Activated CD4-positive, alpha-beta T cell treated with anti-CD3 and anti-CD28 coated beads, Interleukin-2, amount 10 ng/mL, durations not matched to agents 7 days and 5 days (primary cell): ENCODE measurements around the gene FHOD1. TPM values are rescaled to one million over a fixed set of nuclear protein-coding genes. Genes with fewer than 3 reads are reported as not detected.

ENCODE experiments used
- CTCF ChIA-PET: fragments of 350-600 bp; sonication (Branson Sonifier 250); formaldehyde crosslinking; loops from one replicate; lab custom pipeline; 2021; ENCODE audit warnings: antibody characterized with exemption; lab: Charles Lee
- POLR2A ChIA-PET: fragments of 350-600 bp; sonication (Branson Sonifier 250); formaldehyde crosslinking; loops from one replicate; lab custom pipeline; 2021; ENCODE audit warnings: antibody characterized with exemption; lab: Charles Lee
- DNase-seq: peaks from one replicate; pipeline ENCODE4 v3.0.0-alpha.2; 2020
- H3K27ac Mint-ChIP-seq: one replicate; pipeline ENCODE4 v1.8.0; 2021; ENCODE audit warnings: mild to moderate bottlenecking, moderate library complexity, mixed read lengths
- H3K27me3 Mint-ChIP-seq: one replicate; pipeline ENCODE4 v1.8.0; 2021; ENCODE audit warnings: mixed read lengths
- H3K36me3 Mint-ChIP-seq: one replicate; pipeline ENCODE4 v1.8.0; 2021; ENCODE audit warnings: low read depth, mixed read lengths
- H3K4me1 Mint-ChIP-seq: one replicate; pipeline ENCODE4 v1.8.0; 2021; ENCODE audit warnings: mixed read lengths
- H3K4me3 Mint-ChIP-seq: one replicate; pipeline ENCODE4 v1.8.0; 2021; ENCODE audit warnings: mild to moderate bottlenecking, moderate library complexity, mixed read lengths
- H3K9me3 Mint-ChIP-seq: one replicate; pipeline ENCODE4 v1.8.0; 2021; ENCODE audit warnings: mixed read lengths
- total RNA-seq, 2 experiments: library from RNA; stranded (reverse); gene quantifications; one replicate each; pipeline ENCODE4 v1.2.3, GENCODE V29; 2021

Gene FHOD1
- total RNA-seq, 2 experiments from 2014 or later, result 59.2 to 62.0 TPM

- Mint-ChIP-seq H3K27ac (no peak overlapping the region), H3K27me3 (no peaks in the 10 kb centered on the region), H3K4me1 (peaks cover 11% of the 10 kb centered on the region), H3K36me3 (peaks cover 33% of the 10 kb centered on the region), H3K4me3 (no peak overlapping the region), H3K9me3 (no peaks in the 10 kb centered on the region)
- no peak for DNase-seq
- POLR2A ChIA-PET, result no interaction called here
- CTCF ChIA-PET, result interaction anchor here (0.6 to 2.2 kb wide), 2 partner anchors 10 to 61 kb away, joined by 3 to 8 read pairs; no protein-coding TSS in a partner anchor
These were observed 13.1 kb downstream of the FHOD1 start for GRCh38 chr16:67234180-67234597.

- no peaks in the 10 kb centered on the region for H3K27me3 Mint-ChIP-seq
- no peak for DNase-seq
- POLR2A ChIA-PET, result no interaction called here
- CTCF ChIA-PET, result interaction anchor here (0.6 to 2.2 kb wide), 3 partner anchors 8 to 60 kb away, joined by 3 to 8 read pairs (median 4); no protein-coding TSS in a partner anchor
- no peak overlapping the region for H3K27ac Mint-ChIP-seq
- H3K4me1 Mint-ChIP-seq, result peaks cover 11% of the 10 kb centered on the region
- H3K9me3 Mint-ChIP-seq, result no peaks in the 10 kb centered on the region
- peaks cover 35% of the 10 kb centered on the region for H3K36me3 Mint-ChIP-seq
- H3K4me3 Mint-ChIP-seq, result no peak overlapping the region
These were observed 13.7 kb downstream of the FHOD1 start for GRCh38 chr16:67233596-67233995.

- Mint-ChIP-seq H3K9me3 (no peaks in the 10 kb centered on the region), H3K4me3 (no peak overlapping the region), H3K27ac (no peak overlapping the region), H3K36me3 (peaks cover 26% of the 10 kb centered on the region), H3K4me1 (peaks cover 23% of the 10 kb centered on the region), H3K27me3 (no peaks in the 10 kb centered on the region)
- DNase-seq, result no peak
- ChIA-PET POLR2A (interaction anchor here (1.5 kb wide), 1 partner anchor 13 kb away, joined by 4 read pairs; no protein-coding TSS in a partner anchor), CTCF (interaction anchor here (0.5 to 1.1 kb wide), 5 partner anchors 13 to 494 kb away, joined by 3 to 4 read pairs (median 3); partner anchors contain the start of genes E2F4 and NAE1)
These were observed 16.2 kb downstream of the FHOD1 start for GRCh38 chr16:67230809-67231660.

- no peaks in the 10 kb centered on the region for H3K9me3 Mint-ChIP-seq
- peaks cover 25% of the 10 kb centered on the region for H3K36me3 Mint-ChIP-seq
- CTCF ChIA-PET, result interaction anchor here (0.5 to 1.1 kb wide), 4 partner anchors 9 to 493 kb away, joined by 3 to 4 read pairs (median 3); partner anchors contain the start of gene E2F4
- POLR2A ChIA-PET, result no interaction called here
- H3K4me3 Mint-ChIP-seq, result no peak overlapping the region
- DNase-seq, result no peak
- H3K4me1 Mint-ChIP-seq, result peaks cover 31% of the 10 kb centered on the region
- H3K27ac Mint-ChIP-seq, result peak overlapping the region; percentile 9
- H3K27me3 Mint-ChIP-seq, result no peaks in the 10 kb centered on the region
These were observed 17.1 kb downstream of the FHOD1 start for GRCh38 chr16:67229906-67230808.

GRCh38 chr16:67228905-67229304 lies 18.4 kb downstream of the FHOD1 start:
- no peak for DNase-seq
- Mint-ChIP-seq H3K27me3 (no peaks in the 10 kb centered on the region), H3K36me3 (peaks cover 25% of the 10 kb centered on the region), H3K27ac (peak overlapping the region; percentile 4), H3K9me3 (no peaks in the 10 kb centered on the region), H3K4me3 (peak overlapping the region; percentile 51), H3K4me1 (peaks cover 43% of the 10 kb centered on the region)
- POLR2A ChIA-PET, result no interaction called here
- CTCF ChIA-PET, result interaction anchor here (2.0 to 2.9 kb wide), 2 partner anchors 10 to 211 kb away, joined by 4 to 18 read pairs; no protein-coding TSS in a partner anchor

- no peak for DNase-seq
- Mint-ChIP-seq H3K36me3 (peaks cover 25% of the 10 kb centered on the region), H3K4me1 (peaks cover 49% of the 10 kb centered on the region), H3K27me3 (no peaks in the 10 kb centered on the region), H3K27ac (peak overlapping the region; percentile 94), H3K4me3 (peak overlapping the region; percentile 98), H3K9me3 (no peaks in the 10 kb centered on the region)
- ChIA-PET POLR2A (interaction anchor here (0.8 kb wide), 1 partner anchor 75 kb away, joined by 3 read pairs; no protein-coding TSS in a partner anchor), CTCF (interaction anchor here (0.6 to 3.6 kb wide), 8 partner anchors 10 to 270 kb away, joined by 3 to 24 read pairs (median 6); partner anchors contain the start of gene FHOD1)
These were observed 19.1 kb downstream of the FHOD1 start for GRCh38 chr16:67228034-67228785.

GRCh38 chr16:67227567-67227921 lies 19.7 kb downstream of the FHOD1 start:
- Mint-ChIP-seq H3K27me3 (no peaks in the 10 kb centered on the region), H3K36me3 (peaks cover 25% of the 10 kb centered on the region), H3K27ac (peak overlapping the region; percentile 94), H3K4me1 (peaks cover 50% of the 10 kb centered on the region), H3K4me3 (peak overlapping the region; percentile 98), H3K9me3 (no peaks in the 10 kb centered on the region)
- ChIA-PET POLR2A (interaction anchor here (0.8 to 1.3 kb wide), 2 partner anchors 17 to 75 kb away, joined by 3 to 7 read pairs; no protein-coding TSS in a partner anchor), CTCF (interaction anchor here (0.6 to 3.6 kb wide), 13 partner anchors 11 to 293 kb away, joined by 3 to 24 read pairs (median 6); partner anchors contain the start of gene FHOD1)
- DNase-seq, result no peak

GRCh38 chr16:67226804-67227566 lies 20.3 kb downstream of the FHOD1 start, which contains the start of gene TMEM208:
TMEM208 (plus strand) TSS chr16:67227130; CDS start chr16:67227219, 89 bp downstream.
- H3K4me1 Mint-ChIP-seq, result peaks cover 51% of the 10 kb centered on the region
- DNase-seq, result peak; percentile 99
- ChIA-PET POLR2A (interaction anchor here (1.3 kb wide), 1 partner anchor 17 kb away, joined by 7 read pairs; no protein-coding TSS in a partner anchor), CTCF (interaction anchor here (0.5 to 3.6 kb wide), 16 partner anchors 8 to 294 kb away, joined by 3 to 24 read pairs (median 4); partner anchors contain the start of genes FHOD1 and MATCAP1)
- peaks cover 25% of the 10 kb centered on the region for H3K36me3 Mint-ChIP-seq
- no peaks in the 10 kb centered on the region for H3K9me3 Mint-ChIP-seq
- peak within 1 kb of the TSS; percentile 94 for H3K27ac Mint-ChIP-seq
- no peaks in the 10 kb centered on the region for H3K27me3 Mint-ChIP-seq
- H3K4me3 Mint-ChIP-seq, result peak within 1 kb of the TSS; percentile 98

- Mint-ChIP-seq H3K27ac (peak overlapping the region; percentile 94), H3K4me3 (peak overlapping the region; percentile 98), H3K4me1 (peaks cover 51% of the 10 kb centered on the region), H3K9me3 (no peaks in the 10 kb centered on the region), H3K36me3 (peaks cover 25% of the 10 kb centered on the region), H3K27me3 (no peaks in the 10 kb centered on the region)
- DNase-seq, result no peak
- CTCF ChIA-PET, result interaction anchor here (0.9 to 3.6 kb wide), 12 partner anchors 8 to 294 kb away, joined by 3 to 24 read pairs (median 6); partner anchors contain the start of genes FHOD1 and MATCAP1
- POLR2A ChIA-PET, result interaction anchor here (1.3 kb wide), 1 partner anchor 18 kb away, joined by 7 read pairs; no protein-coding TSS in a partner anchor
These were observed 20.9 kb downstream of the FHOD1 start for GRCh38 chr16:67226295-67226803.

- Mint-ChIP-seq H3K36me3 (peaks cover 8% of the 10 kb centered on the region), H3K9me3 (no peaks in the 10 kb centered on the region), H3K27me3 (no peaks in the 10 kb centered on the region), H3K4me3 (no peak overlapping the region), H3K27ac (peak overlapping the region; percentile 66), H3K4me1 (peaks cover 51% of the 10 kb centered on the region)
- POLR2A ChIA-PET, result no interaction called here
- CTCF ChIA-PET, result interaction anchor here (0.9 to 1.2 kb wide), 3 partner anchors 21 to 279 kb away, joined by 3 to 4 read pairs (median 3); no protein-coding TSS in a partner anchor
- no peak for DNase-seq
These were observed 23.3 kb downstream of the FHOD1 start for GRCh38 chr16:67223992-67224391.
